GM23338 (cell line): ENCODE results near the gene CXCL8.

Source experiments
- CREB1 ChIP-seq: fragments of 250-450 bp; sonication (Bioruptor Pico); IDR thresholded peaks from 2 replicates; pipeline ENCODE4 v1.5.0; 2020; ENCODE audit warnings: low read depth, mild to moderate bottlenecking, moderate library complexity
- CTCF ChIP-seq, 2 experiments: fragments of 200-600 bp in 1 of 2; sonication (generic) in 1 of 2; conservative IDR thresholded peaks; 2 replicates each; pipeline versions ENCODE4 v1.5.1 to v1.6.1; 2016 to 2017; ENCODE audit warnings: antibody characterized with exemption in 2 of 2, low read depth in 2 of 2, mild to moderate bottlenecking in 2 of 2, moderate library complexity in 1 of 2
- EZH2 ChIP-seq: fragments of 200-600 bp; sonication (generic); IDR thresholded peaks from one replicate; pipeline ENCODE4 v1.8.0; 2017; ENCODE audit warnings: antibody characterized with exemption, mild to moderate bottlenecking, low read depth; ENCODE audit not compliant: unreplicated experiment
- EZH2phosphoT487 ChIP-seq: fragments of 200-600 bp; sonication (generic); IDR thresholded peaks from one replicate; pipeline ENCODE4 v1.8.1; 2018; ENCODE audit warnings: antibody characterized with exemption; ENCODE audit not compliant: unreplicated experiment
- JUNB ChIP-seq: IDR thresholded peaks from one replicate; pipeline ENCODE4 v1.6.1; 2016; ENCODE audit warnings: antibody characterized with exemption; ENCODE audit not compliant: unreplicated experiment
- POLR2AphosphoS5 ChIP-seq: IDR thresholded peaks from 2 replicates; pipeline ENCODE4 v1.6.1; 2016; ENCODE audit warnings: antibody characterized with exemption, low read depth
- REST ChIP-seq: IDR thresholded peaks from one replicate; pipeline ENCODE4 v1.6.1; 2018; ENCODE audit warnings: antibody characterized with exemption; ENCODE audit not compliant: unreplicated experiment
- ZNF114 ChIP-seq: fragments of 250-450 bp; sonication (Bioruptor Pico); IDR thresholded peaks from 2 replicates; pipeline ENCODE4 v1.5.0; 2020; ENCODE audit warnings: mild to moderate bottlenecking, moderate library complexity

- no peak for TF ChIP-seq REST
- TF ChIP-seq POLR2AphosphoS5: no peak
- TF ChIP-seq CTCF (conservative IDR thresholded peaks at IDR 0.05; ENCODE audit: low read depth in 2 of 2): no peak
- TF ChIP-seq EZH2phosphoT487: no peak
- no peak for TF ChIP-seq EZH2
- no peak for TF ChIP-seq ZNF114 (CRISPR knock-in tag)
- TF ChIP-seq JUNB: no peak
- TF ChIP-seq CREB1 (CRISPR knock-in tag): no peak
Measured at GRCh38 chr4:73764513-73764912, 24.1 kb downstream of the CXCL8 start.
